ENCODE measurements around the gene VDR. TPM values are rescaled to one million over a fixed set of nuclear protein-coding genes. Genes with fewer than 3 reads are reported as not detected.
A peak's percentile ranks its signal among the peaks of the same experiment; 100 is the strongest.

Gene VDR
- total and polyA plus RNA-seq, 8 donors = 1.1 to 32.1 (median 2.2) TPM

DNA sequence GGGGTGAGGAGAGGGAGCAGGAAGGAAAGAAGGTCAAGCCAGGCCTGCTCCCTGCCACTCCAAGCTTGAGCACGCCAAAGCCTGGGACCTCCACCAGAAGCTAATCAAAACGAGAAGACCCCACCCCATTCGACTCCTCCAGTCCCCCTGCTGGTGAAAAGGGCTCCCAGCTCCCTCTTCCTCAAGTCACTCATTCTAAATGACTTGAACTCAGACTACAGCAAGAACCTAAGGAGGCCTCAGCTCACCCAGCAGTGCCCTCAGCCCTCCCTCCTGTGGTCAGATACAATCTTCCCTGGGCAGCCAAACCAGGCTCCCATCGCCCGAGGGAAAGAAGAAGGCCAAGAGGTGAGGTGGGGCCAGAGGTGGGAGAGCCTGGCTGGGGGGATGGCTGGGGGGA, 102.5 kb downstream of the VDR start:
- Histone ChIP-seq H3K4me1 (peaks cover 62 to 83% of the 10 kb centered on the region in 2 donors), H3K9me3 (no peaks in the 10 kb centered on the region), H3K36me3 (peaks cover 0 to 23% of the 10 kb centered on the region in 2 donors), H3K27ac (peak overlapping the region; percentile 46 to 87), H3K27me3 (no peaks in the 10 kb centered on the region), H3K4me3 (no peak overlapping the region)
- no peak for ATAC-seq
- intact Hi-C loops (cut with DNase I) = no loop called here
- DNase-seq = no peak
- TF ChIP-seq, protein P1, sequence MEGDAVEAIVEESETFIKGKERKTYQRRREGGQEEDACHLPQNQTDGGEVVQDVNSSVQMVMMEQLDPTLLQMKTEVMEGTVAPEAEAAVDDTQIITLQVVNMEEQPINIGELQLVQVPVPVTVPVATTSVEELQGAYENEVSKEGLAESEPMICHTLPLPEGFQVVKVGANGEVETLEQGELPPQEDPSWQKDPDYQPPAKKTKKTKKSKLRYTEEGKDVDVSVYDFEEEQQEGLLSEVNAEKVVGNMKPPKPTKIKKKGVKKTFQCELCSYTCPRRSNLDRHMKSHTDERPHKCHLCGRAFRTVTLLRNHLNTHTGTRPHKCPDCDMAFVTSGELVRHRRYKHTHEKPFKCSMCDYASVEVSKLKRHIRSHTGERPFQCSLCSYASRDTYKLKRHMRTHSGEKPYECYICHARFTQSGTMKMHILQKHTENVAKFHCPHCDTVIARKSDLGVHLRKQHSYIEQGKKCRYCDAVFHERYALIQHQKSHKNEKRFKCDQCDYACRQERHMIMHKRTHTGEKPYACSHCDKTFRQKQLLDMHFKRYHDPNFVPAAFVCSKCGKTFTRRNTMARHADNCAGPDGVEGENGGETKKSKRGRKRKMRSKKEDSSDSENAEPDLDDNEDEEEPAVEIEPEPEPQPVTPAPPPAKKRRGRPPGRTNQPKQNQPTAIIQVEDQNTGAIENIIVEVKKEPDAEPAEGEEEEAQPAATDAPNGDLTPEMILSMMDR (IDR thresholded peaks at IDR 0.05) = no peak

DNA sequence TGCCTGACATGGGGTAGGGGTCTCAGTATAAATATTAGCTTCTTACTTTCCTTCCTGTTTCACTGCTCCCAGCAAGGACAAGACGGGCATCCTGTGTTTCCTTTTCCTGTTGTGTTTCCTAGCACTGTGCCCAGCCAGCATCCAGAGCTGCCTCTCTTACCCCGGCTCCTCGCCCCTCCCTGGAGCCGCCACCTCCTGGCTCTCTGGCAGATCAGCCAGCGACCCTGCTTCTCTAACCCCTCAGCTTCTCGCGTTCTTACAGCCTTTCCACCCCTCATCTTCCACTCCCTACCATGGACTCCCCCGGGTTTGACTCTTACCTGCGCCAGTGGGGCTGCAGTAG, 102.9 kb downstream of the VDR start:
- no peak overlapping the region for H3K4me3 ChIP-seq
- H3K4me1 ChIP-seq = peaks cover 57 to 79% of the 10 kb centered on the region in 2 donors
- DNase-seq (no peak), ATAC-seq (no peak)
- H3K9me3 ChIP-seq = no peaks in the 10 kb centered on the region
- no peaks in the 10 kb centered on the region for H3K27me3 ChIP-seq
- TF ChIP-seq, protein P1 (IDR thresholded peaks at IDR 0.05) = no peak
- H3K27ac ChIP-seq = peak overlapping the region in 1 of 2 donors; percentile 87
- H3K36me3 ChIP-seq = peaks cover 0 to 28% of the 10 kb centered on the region in 2 donors
- intact Hi-C loops (cut with DNase I) = no loop called here

DNA sequence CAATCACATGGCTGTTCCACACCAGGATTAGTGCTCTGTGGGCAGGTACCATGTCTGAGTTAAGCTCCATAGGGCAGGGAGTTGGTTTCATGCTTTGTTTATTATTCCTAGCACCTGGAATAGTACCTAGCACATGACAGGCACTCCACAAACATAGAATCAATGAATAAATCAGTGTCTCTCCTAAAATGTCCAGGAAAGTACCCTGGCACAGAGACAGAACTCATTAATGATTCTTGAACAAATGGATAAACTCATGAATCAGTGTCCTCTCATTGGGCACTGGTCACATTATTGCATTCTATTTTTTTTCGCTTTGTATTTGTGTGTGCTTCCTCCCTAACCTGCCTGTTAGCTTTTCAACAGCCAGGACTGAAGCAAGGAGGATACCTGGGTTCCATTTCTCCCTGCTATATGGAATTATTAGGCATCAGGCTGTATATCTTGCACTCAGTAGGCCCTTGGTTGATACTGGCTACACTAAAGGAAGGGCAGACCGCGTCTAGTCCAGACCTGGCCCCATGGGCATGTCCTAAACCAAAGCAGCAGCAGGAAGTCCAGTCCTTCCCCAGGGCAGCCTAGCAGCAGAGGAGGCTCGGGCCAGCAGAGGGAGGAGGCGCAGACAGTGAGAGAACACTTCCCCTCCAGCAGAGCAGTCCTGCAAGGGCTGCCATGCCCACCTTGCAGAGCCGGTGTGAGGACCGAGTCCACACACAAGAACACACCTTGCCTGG, 103.5 kb downstream of the VDR start:
- Histone ChIP-seq H3K4me3 (no peak overlapping the region), H3K9me3 (no peaks in the 10 kb centered on the region), H3K27ac (peak overlapping the region in 1 of 2 donors; percentile 87), H3K27me3 (no peaks in the 10 kb centered on the region), H3K4me1 (peaks cover 54 to 73% of the 10 kb centered on the region in 2 donors), H3K36me3 (peaks cover 3 to 33% of the 10 kb centered on the region in 2 donors)
- ATAC-seq (peak; percentile 40), DNase-seq (peak in 2 of 4 donors; percentile 60 to 85)
- TF ChIP-seq, protein P1 (IDR thresholded peaks at IDR 0.05) = peak; percentile 15 to 20
- intact Hi-C loops (cut with DNase I) = no loop called here

DNA sequence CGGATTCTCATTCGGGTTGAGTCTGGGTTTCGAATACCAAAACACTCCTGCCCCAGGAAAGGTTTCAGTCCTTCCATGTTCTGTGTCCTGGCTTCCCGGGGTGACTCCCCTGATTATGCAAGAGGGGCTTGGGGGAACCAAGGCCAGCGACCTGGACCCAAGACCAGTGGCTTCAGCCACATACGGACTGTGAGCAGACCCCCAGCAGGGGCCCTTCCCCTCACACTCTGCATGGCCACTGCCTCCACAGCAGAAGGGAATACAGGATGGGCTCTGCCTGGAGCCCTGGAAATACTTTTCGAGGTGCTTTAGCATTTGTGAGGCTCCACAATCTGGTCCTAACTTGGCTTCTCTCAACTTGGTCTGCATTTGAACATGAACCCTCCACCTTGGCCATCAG, 104.2 kb downstream of the VDR start:
- TF ChIP-seq, protein P1 (IDR thresholded peaks at IDR 0.05) = no peak
- no peaks in the 10 kb centered on the region for H3K9me3 ChIP-seq
- H3K4me3 ChIP-seq = no peak overlapping the region
- H3K27ac ChIP-seq = peak overlapping the region in 1 of 2 donors; percentile 87
- H3K36me3 ChIP-seq = peaks cover 3 to 41% of the 10 kb centered on the region in 2 donors
- peak in 1 of 4 donors; percentile 30 for DNase-seq
- ATAC-seq = no peak
- intact Hi-C loops (cut with DNase I) = no loop called here
- peaks cover 48 to 66% of the 10 kb centered on the region in 2 donors for H3K4me1 ChIP-seq
- H3K27me3 ChIP-seq = no peaks in the 10 kb centered on the region

DNA sequence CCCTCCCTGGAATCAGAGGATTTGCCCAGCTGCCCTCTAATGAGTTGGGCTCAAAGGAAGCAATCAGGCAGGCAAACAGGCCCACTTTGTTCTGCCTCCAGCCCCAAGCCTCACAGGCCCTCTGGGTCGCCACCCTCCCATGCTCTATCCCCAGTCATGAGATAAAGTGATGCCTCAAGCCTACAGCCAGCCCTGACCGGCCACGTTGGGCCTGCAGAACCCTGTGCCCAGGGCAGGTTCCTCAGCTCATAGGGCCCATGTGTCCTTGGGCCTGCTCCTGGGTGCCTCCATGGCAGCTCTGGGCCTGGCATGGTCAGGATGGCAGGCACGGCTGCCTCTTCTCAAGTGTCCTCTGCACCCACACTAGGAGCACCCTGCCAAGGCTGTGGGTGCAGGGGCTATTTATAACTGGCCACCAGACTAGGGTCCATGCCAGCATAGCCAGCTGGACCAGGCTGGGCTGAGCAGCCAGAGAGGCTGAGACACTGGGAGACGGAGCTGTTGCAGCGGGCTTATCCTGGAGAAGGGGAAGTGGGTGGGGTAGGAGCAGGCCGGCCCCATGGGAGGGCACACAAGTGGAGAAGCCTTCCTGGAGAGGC, 105.3 kb downstream of the VDR start:
- intact Hi-C loops (cut with DNase I) = loop anchor here in 1 of 2 donors (5.0 kb wide), 1 partner anchor 38 kb away; no protein-coding TSS in a partner anchor
- H3K36me3 ChIP-seq = peaks cover 3 to 46% of the 10 kb centered on the region in 2 donors
- TF ChIP-seq, protein P1 (IDR thresholded peaks at IDR 0.05) = no peak
- peak; percentile 48 for ATAC-seq
- H3K27me3 ChIP-seq = no peaks in the 10 kb centered on the region
- peak in 1 of 4 donors; percentile 84 for DNase-seq
- H3K4me3 ChIP-seq = no peak overlapping the region
- H3K9me3 ChIP-seq = no peaks in the 10 kb centered on the region
- peak overlapping the region in 1 of 2 donors; percentile 20 for H3K27ac ChIP-seq
- peaks cover 42 to 55% of the 10 kb centered on the region in 2 donors for H3K4me1 ChIP-seq

All from left lung (tissue), 10 donors.